Measurements from ENCODE around the gene PDE11A.

PDE11A gene

GRCh38 chr2:178008636-178009289, 63.8 kb downstream of the PDE11A start:
- TF ChIP-seq RARB (CRISPR knock-in tag; IDR thresholded peaks at IDR 0.05) (no peak), ISL1 (CRISPR knock-in tag; IDR thresholded peaks at IDR 0.05) (no peak), ZC3H10 (CRISPR knock-in tag; IDR thresholded peaks at IDR 0.05) (no peak), TSHZ2 (CRISPR knock-in tag; IDR thresholded peaks at IDR 0.05) (no peak; the same call in 1 of the 2 replicates), ARNTL (CRISPR knock-in tag; IDR thresholded peaks at IDR 0.05; ENCODE audit: borderline replicate concordance, low read depth) (no peak), OSR1 (CRISPR knock-in tag; IDR thresholded peaks at IDR 0.05) (no peak), CSRNP3 (CRISPR knock-in tag; IDR thresholded peaks at IDR 0.05) (no peak), PATZ1 (CRISPR knock-in tag; IDR thresholded peaks at IDR 0.05; ENCODE audit: borderline replicate concordance) (no peak), POU6F1 (CRISPR knock-in tag; IDR thresholded peaks at IDR 0.05; ENCODE audit: borderline replicate concordance, low read depth) (no peak), ZNF565 (CRISPR knock-in tag; conservative IDR thresholded peaks at IDR 0.05; ENCODE audit: low read depth) (no peak), ZNF8 (CRISPR knock-in tag; IDR thresholded peaks at IDR 0.05) (no peak), BACH2 (CRISPR knock-in tag; IDR thresholded peaks at IDR 0.05; ENCODE audit: borderline replicate concordance) (no peak), CSDC2 (CRISPR knock-in tag; IDR thresholded peaks at IDR 0.05) (no peak)
- ATAC-seq: peak; percentile 89

GRCh38 chr2:178006710-178007109, 65.9 kb downstream of the PDE11A start:
- no peak for ATAC-seq
- TF ChIP-seq ISL1 (CRISPR knock-in tag; IDR thresholded peaks at IDR 0.05): peak; percentile 63
- TF ChIP-seq CSRNP3 (CRISPR knock-in tag; IDR thresholded peaks at IDR 0.05): no peak

GRCh38 chr2:178005756-178006155, 66.8 kb downstream of the PDE11A start:
- TF ChIP-seq ESRRG (CRISPR knock-in tag; IDR thresholded peaks at IDR 0.05): no peak
- no peak; the same call in 1 of the 3 replicates for ATAC-seq

- no peak for ATAC-seq
- TF ChIP-seq PATZ1 (CRISPR knock-in tag; IDR thresholded peaks at IDR 0.05; ENCODE audit: borderline replicate concordance) (no peak), OSR1 (CRISPR knock-in tag; IDR thresholded peaks at IDR 0.05) (no peak), TOX (CRISPR knock-in tag; IDR thresholded peaks at IDR 0.05; ENCODE audit: borderline replicate concordance) (no peak), RARB (CRISPR knock-in tag; IDR thresholded peaks at IDR 0.05) (no peak), CSDC2 (CRISPR knock-in tag; IDR thresholded peaks at IDR 0.05) (no peak), ARNTL (CRISPR knock-in tag; IDR thresholded peaks at IDR 0.05; ENCODE audit: borderline replicate concordance, low read depth) (no peak), SNAI2 (CRISPR knock-in tag; IDR thresholded peaks at IDR 0.05) (no peak), BACH2 (CRISPR knock-in tag; IDR thresholded peaks at IDR 0.05; ENCODE audit: borderline replicate concordance) (no peak), POU6F1 (CRISPR knock-in tag; IDR thresholded peaks at IDR 0.05; ENCODE audit: borderline replicate concordance, low read depth) (no peak), TCF4 (CRISPR knock-in tag; IDR thresholded peaks at IDR 0.05; ENCODE audit: borderline replicate concordance) (no peak)
These were observed 70.5 kb downstream of the PDE11A start for GRCh38 chr2:178002038-178002437.
